HG03469 (cell line): ENCODE results near the gene BRS3.
"Not testable (repeated sequence)": the region's sequence is repeated elsewhere in the genome, so short reads cannot be mapped to it uniquely, and the experiment has no call there.

Experiments used
- ATAC-seq: cut with Tn5 transposase; IDR thresholded peaks from one replicate; pipeline ENCODE4 v1.9.1; 2021; ENCODE audit warnings: mild to moderate bottlenecking, moderate library complexity, moderate number of reproducible peaks; ENCODE audit not compliant: unreplicated experiment

The BRS3 gene

GRCh38 chrX:136487647-136488046 is at the start of gene BRS3:
TSS of gene BRS3 (plus strand) at chrX:136487947. CDS start at chrX:136488115, 168 bp downstream.
- no peak for ATAC-seq

- ATAC-seq, result no peak
These were observed 49.6 kb upstream of the BRS3 start for GRCh38 chrX:136438192-136438591.

GRCh38 chrX:136445674-136446073 is 42.1 kb upstream of the BRS3 start:
- ATAC-seq, result not testable (repeated sequence)

- ATAC-seq, result no peak
These were observed 41.5 kb upstream of the BRS3 start for GRCh38 chrX:136446208-136446607.

GRCh38 chrX:136447308-136447707 is 40.4 kb upstream of the BRS3 start:
- no peak for ATAC-seq

GRCh38 chrX:136447968-136448367 is 39.8 kb upstream of the BRS3 start:
- no peak for ATAC-seq

- no peak for ATAC-seq
These were observed 37.5 kb upstream of the BRS3 start for GRCh38 chrX:136450050-136450830.

GRCh38 chrX:136452614-136453013 is 35.1 kb upstream of the BRS3 start:
- ATAC-seq, result no peak

- ATAC-seq, result no peak
These were observed 34.6 kb upstream of the BRS3 start for GRCh38 chrX:136453114-136453513.

- ATAC-seq, result no peak
These were observed 34.0 kb upstream of the BRS3 start for GRCh38 chrX:136453771-136454170.

GRCh38 chrX:136456133-136456532 is 31.6 kb upstream of the BRS3 start:
- ATAC-seq, result no peak

- no peak for ATAC-seq
These were observed 30.3 kb upstream of the BRS3 start for GRCh38 chrX:136457303-136457917.

GRCh38 chrX:136464589-136464988 is 23.2 kb upstream of the BRS3 start:
- ATAC-seq, result no peak

- no peak for ATAC-seq
These were observed 20.4 kb upstream of the BRS3 start for GRCh38 chrX:136467303-136467702.

- no peak for ATAC-seq
These were observed 19.2 kb upstream of the BRS3 start for GRCh38 chrX:136468391-136469103.

GRCh38 chrX:136473663-136474062 is 14.1 kb upstream of the BRS3 start:
- ATAC-seq, result no peak

GRCh38 chrX:136475236-136475635 is 12.5 kb upstream of the BRS3 start:
- no peak for ATAC-seq

- ATAC-seq, result no peak
These were observed 11.2 kb upstream of the BRS3 start for GRCh38 chrX:136476501-136476900.

GRCh38 chrX:136477026-136477425 is 10.7 kb upstream of the BRS3 start:
- no peak for ATAC-seq

- ATAC-seq, result no peak
These were observed 7.4 kb upstream of the BRS3 start for GRCh38 chrX:136480383-136480782.

GRCh38 chrX:136488706-136489105 is 959 bp downstream of the BRS3 start:
- no peak for ATAC-seq

GRCh38 chrX:136491832-136492231 is 4.1 kb downstream of the BRS3 start:
- ATAC-seq, result no peak
